Cardiac fibroblast (primary cell): ENCODE results near the gene SLC2A13.
"Not testable (repeated sequence)": the region's sequence is repeated elsewhere in the genome, so short reads cannot be mapped to it uniquely, and the experiment has no call there.

Source experiments
- DNase-seq, 2 donors: peaks; one replicate each; pipeline versions ENCODE4 v3.0.0 to v3.0.0-alpha.2; 2010; ENCODE audit warnings: low read depth in 2 of 2
- H3K4me3 ChIP-seq, 2 donors: replicated peaks in 1 of 2; 1 replicate in 1 of 2; 2 replicates in 1 of 2; pipeline ENCODE4 v1.5.1; 2011; ENCODE audit warnings: low read depth in 2 of 2, low read length in 2 of 2, mild to moderate bottlenecking in 2 of 2, moderate library complexity in 1 of 2
- CTCF ChIP-seq: IDR thresholded peaks from one replicate; pipeline ENCODE4 v1.5.1; 2011; ENCODE audit warnings: low read depth, mild to moderate bottlenecking, low read length, inconsistent platforms

Gene SLC2A13

GRCh38 chr12:39930101-39930500 lies 175.8 kb downstream of the SLC2A13 start:
- no peak for DNase-seq
- TF ChIP-seq CTCF: no peak

DNA sequence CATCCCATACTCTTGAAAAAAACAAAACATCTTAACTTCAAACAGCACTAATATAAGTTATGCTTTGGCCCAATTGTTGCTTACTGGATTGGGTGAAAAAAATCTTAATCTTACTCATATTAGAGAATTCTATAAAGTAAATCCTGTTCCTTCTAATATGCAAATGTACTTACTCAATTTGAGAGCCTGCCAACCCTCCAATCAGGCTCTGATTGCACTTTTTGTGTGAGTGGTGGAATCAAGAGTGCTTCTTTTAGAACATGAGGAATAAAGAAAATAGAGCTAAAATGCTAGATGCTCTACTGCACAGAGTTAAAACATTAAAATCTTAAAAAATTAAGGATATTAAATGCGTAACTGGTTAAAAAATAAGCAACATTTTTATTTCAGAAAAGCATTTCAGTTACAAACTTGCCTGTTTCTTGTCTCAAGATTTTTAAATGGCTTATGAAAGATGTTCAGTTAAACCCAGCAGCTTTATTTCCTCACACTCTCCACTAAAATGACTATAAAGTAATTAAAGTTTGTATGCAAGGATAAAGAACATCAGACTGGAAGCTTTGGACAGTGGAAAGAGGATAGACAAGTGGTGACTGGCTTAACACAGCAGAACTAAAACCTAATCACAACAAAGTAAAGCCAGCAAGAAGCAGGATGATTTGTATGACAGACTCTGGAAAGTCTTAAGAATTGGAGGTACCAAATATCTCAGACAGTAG lies 177.5 kb downstream of the SLC2A13 start:
- no peak overlapping the region for H3K4me3 ChIP-seq
- TF ChIP-seq CTCF: no peak
- no peak for DNase-seq

More at GRCh38 chr12:39930101-39930500, 175.8 kb downstream of the SLC2A13 start:
- H3K4me3 ChIP-seq: no peak overlapping the region

- no peak for DNase-seq
- TF ChIP-seq CTCF: no peak
- H3K4me3 ChIP-seq: no peak overlapping the region
Measured at GRCh38 chr12:39923364-39923763, 182.5 kb downstream of the SLC2A13 start.

- peak; percentile 59 to 85 for DNase-seq
- H3K4me3 ChIP-seq: not testable (repeated sequence)
Measured at GRCh38 chr12:39922598-39922997, 183.3 kb downstream of the SLC2A13 start.

GRCh38 chr12:39920647-39921046 lies 185.2 kb downstream of the SLC2A13 start:
- TF ChIP-seq CTCF: no peak
- DNase-seq: no peak
- no peak overlapping the region for H3K4me3 ChIP-seq

DNA sequence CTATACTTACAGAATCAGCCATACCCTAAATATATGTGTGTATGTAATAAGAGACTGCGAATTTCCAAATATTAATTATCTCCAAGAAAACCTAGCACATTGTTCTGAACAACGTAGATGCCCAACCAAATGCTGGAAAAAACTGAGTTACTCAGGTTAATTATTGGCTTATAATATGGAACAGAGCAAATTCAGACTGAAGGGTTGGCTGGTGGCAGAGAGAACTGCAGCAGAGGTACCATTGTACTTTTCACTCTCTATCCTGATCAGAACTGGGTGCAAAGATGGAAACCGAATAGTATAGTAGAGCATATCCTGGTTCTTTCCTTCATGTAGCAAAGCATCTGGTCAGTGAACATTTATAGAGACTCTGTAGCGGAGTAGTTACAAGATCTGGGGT lies 185.7 kb downstream of the SLC2A13 start:
- no peak for TF ChIP-seq CTCF
- no peak for DNase-seq
- H3K4me3 ChIP-seq: no peak overlapping the region

DNA sequence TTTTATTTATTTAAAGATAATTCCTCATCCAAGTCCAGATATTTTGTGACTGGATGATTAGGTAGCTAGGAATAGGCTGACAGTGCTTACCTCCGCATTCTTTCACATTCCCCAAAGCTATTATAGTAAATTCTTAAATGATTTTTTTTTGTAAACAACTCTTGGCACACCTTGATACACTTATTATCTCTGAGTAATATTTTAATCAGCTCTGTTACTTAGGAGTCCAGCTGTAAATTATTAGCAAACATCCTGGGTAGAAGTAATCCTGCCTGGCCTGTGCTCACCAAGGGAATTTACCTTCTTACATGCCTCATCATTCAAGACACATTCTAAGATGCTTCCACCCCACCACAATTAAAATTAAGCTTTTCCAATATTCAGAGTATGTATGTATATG lies 186.1 kb downstream of the SLC2A13 start:
- no peak for TF ChIP-seq CTCF
- H3K4me3 ChIP-seq: no peak overlapping the region
- no peak for DNase-seq
